Gastrocnemius medialis (tissue), 4 donors: ENCODE measurements around the gene ZNF860. TPM values are rescaled to one million over a fixed set of nuclear protein-coding genes. Genes with fewer than 3 reads are reported as not detected.
"Not testable (repeated sequence)": the region's sequence is repeated elsewhere in the genome, so short reads cannot be mapped to it uniquely, and the experiment has no call there.

Experiments used
- ATAC-seq, 2 donors: fragments of 150-250 bp; one replicate each; pipeline ENCODE4 v1.9.1; 2016
- DNase-seq, 2 donors: peaks; one replicate each; pipeline ENCODE4 v3.0.0-alpha.2; 2019
- H3K27ac ChIP-seq, 4 donors: fragments of 200-600 bp; sonication (generic); 1 replicate in 1 of 4; 2 replicates in 3 of 4; pipeline ENCODE4 v1.5.1; 2016 to 2018; ENCODE audit warnings: mild to moderate bottlenecking in 2 of 4, moderate library complexity in 1 of 4
- H3K27me3 ChIP-seq, 3 donors: fragments of 200-600 bp; sonication (generic) in 2 of 3; 1 replicate in 1 of 3; 2 replicates in 2 of 3; pipeline versions ENCODE4 v1.5.1 to v1.6.0; 2016 to 2019; ENCODE audit warnings: mild to moderate bottlenecking in 1 of 3, moderate library complexity in 1 of 3
- H3K36me3 ChIP-seq, 2 donors: fragments of 200-600 bp; sonication (generic) in 1 of 2; one replicate each; pipeline ENCODE4 v1.5.1; 2017 to 2018
- H3K4me1 ChIP-seq, 2 donors: fragments of 200-600 bp; sonication (generic) in 1 of 2; one replicate each; pipeline ENCODE4 v1.5.1; 2016 to 2017; ENCODE audit warnings: mild to moderate bottlenecking in 2 of 2
- H3K4me3 ChIP-seq, 4 donors: fragments of 200-600 bp; sonication (generic) in 3 of 4; 1 replicate in 1 of 4; 2 replicates in 3 of 4; pipeline ENCODE4 v1.5.1; 2016 to 2019; ENCODE audit warnings: mild to moderate bottlenecking in 2 of 4
- H3K9me3 ChIP-seq, 3 donors: fragments of 200-600 bp; sonication (generic) in 2 of 3; 1 replicate in 1 of 3; 2 replicates in 2 of 3; pipeline ENCODE4 v1.5.1; 2016 to 2019
- POLR2A ChIP-seq, 2 donors: fragments of 450-650 bp; IDR thresholded peaks; one replicate each; pipeline ENCODE4 v1.6.1; 2017; ENCODE audit warnings: antibody characterized with exemption in 2 of 2, mild to moderate bottlenecking in 2 of 2, moderate library complexity in 2 of 2
- in situ Hi-C, 4 donors: fragments of 200-750 bp; cut with MboI; loops; one replicate each; pipeline versions ENCODE4 v1.15.0 to v1.8.0; 2017; ENCODE audit warnings: low sequenced_read_pairs in 4 of 4
- intact Hi-C: fragments of 100-400 bp; cut with DNase I; formaldehyde crosslinking; loops from one replicate; pipeline ENCODE4 v1.15.1; 2023; ENCODE audit warnings: low total_unique reads
- total RNA-seq, 4 donors: library from RNA; depleted of rRNA; stranded (reverse); fragments of >200 nt; gene quantifications; one replicate each; pipeline versions ENCODE4 v1.1.0 to v1.2.3, GENCODE V29; 2016
- TF ChIP-seq, protein P1 (sequence below), 5 experiments: fragments of 450-650 bp in 3 of 5; fragments of 200-600 bp in 2 of 5; sonication (generic) in 2 of 5; IDR thresholded peaks in 4 of 5; conservative IDR thresholded peaks in 1 of 5; 1 replicate in 4 of 5; 2 replicates in 1 of 5; pipeline ENCODE4 v1.5.1; 2016 to 2019; ENCODE audit warnings: antibody characterized with exemption in 5 of 5, mild to moderate bottlenecking in 3 of 5, moderate library complexity in 3 of 5

The ZNF860 gene
- total RNA-seq, 4 donors from 2014 or later = 0.07 TPM; not detected in 3

DNA sequence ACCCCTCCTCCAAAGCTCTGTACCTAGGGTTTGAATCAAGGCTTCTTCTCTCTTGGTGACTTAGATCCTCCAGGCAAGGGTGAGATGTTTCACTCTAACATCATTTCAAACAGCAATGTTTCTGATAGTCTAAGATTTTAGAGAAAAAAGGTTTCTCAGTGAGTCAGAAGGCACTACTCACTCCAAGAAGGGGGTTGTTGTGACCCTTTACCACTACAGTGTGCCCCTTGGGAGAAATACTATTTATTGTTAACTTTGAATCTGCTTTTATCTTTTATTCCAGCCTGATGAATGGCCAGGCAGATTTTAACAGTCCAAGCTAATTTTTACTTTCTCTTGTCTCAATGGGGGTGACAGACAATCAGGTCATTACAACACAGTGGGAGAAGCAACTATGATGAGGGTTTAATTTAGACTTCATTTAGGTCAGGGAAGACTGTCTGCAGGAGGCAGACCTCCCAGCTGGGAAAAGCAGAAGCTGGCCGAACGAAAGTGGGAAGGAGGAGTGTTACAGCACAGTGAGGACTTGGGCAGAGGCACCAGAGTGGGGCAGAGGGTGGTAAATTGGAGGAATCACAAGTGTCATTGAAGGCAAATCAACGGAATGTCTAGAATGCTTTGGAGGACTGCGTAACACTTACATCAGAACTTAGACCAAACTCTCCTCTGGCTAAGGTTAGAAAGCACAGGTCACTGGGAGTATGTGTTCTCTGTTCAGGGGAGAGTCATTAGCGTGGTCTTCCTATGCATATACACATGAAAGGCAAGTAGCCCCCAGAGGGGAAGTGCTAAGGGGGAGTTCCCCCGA, 21.2 kb downstream of the ZNF860 start:
- H3K36me3 ChIP-seq = no peaks in the 10 kb centered on the region
- TF ChIP-seq, protein P1, sequence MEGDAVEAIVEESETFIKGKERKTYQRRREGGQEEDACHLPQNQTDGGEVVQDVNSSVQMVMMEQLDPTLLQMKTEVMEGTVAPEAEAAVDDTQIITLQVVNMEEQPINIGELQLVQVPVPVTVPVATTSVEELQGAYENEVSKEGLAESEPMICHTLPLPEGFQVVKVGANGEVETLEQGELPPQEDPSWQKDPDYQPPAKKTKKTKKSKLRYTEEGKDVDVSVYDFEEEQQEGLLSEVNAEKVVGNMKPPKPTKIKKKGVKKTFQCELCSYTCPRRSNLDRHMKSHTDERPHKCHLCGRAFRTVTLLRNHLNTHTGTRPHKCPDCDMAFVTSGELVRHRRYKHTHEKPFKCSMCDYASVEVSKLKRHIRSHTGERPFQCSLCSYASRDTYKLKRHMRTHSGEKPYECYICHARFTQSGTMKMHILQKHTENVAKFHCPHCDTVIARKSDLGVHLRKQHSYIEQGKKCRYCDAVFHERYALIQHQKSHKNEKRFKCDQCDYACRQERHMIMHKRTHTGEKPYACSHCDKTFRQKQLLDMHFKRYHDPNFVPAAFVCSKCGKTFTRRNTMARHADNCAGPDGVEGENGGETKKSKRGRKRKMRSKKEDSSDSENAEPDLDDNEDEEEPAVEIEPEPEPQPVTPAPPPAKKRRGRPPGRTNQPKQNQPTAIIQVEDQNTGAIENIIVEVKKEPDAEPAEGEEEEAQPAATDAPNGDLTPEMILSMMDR (IDR thresholded peaks at IDR 0.05 in 4 of 5, conservative IDR thresholded peaks at IDR 0.05 in 1 of 5) = no peak
- TF ChIP-seq POLR2A (IDR thresholded peaks at IDR 0.05) = no peak
- ATAC-seq (no peak), DNase-seq (no peak)
- no peak overlapping the region for H3K4me3 ChIP-seq
- no peaks in the 10 kb centered on the region for H3K4me1 ChIP-seq
- no peaks in the 10 kb centered on the region for H3K9me3 ChIP-seq
- in situ Hi-C loops = no loop called here
- intact Hi-C loops = no loop called here
- no peak overlapping the region for H3K27ac ChIP-seq
- H3K27me3 ChIP-seq = no peaks in the 10 kb centered on the region

DNA sequence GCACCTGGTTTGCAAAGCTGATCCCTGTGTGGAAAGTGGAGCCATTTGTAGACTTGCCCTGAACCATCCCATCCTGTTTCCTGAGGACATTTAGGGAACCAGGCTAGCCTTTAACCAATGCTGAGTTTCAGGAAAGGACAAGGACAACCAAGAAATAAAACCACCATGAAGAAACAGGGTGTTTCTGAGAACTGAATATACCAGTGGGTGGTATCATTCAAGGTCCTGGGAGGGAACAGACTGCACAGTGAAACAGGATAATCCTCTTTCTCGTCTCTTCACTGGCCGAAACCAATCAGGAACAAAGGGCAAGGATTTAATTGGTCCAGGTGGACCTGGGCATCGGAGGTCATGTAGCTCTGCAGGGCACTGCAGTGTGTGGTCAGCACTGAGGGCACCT, 21.8 kb downstream of the ZNF860 start:
- H3K4me3 ChIP-seq = no peak overlapping the region
- no peaks in the 10 kb centered on the region for H3K27me3 ChIP-seq
- ATAC-seq (no peak), DNase-seq (no peak)
- H3K9me3 ChIP-seq = no peaks in the 10 kb centered on the region
- in situ Hi-C loops (no loop called here), intact Hi-C loops (no loop called here)
- no peak for TF ChIP-seq POLR2A (IDR thresholded peaks at IDR 0.05)
- no peaks in the 10 kb centered on the region for H3K4me1 ChIP-seq
- H3K27ac ChIP-seq = no peak overlapping the region
- no peaks in the 10 kb centered on the region for H3K36me3 ChIP-seq

DNA sequence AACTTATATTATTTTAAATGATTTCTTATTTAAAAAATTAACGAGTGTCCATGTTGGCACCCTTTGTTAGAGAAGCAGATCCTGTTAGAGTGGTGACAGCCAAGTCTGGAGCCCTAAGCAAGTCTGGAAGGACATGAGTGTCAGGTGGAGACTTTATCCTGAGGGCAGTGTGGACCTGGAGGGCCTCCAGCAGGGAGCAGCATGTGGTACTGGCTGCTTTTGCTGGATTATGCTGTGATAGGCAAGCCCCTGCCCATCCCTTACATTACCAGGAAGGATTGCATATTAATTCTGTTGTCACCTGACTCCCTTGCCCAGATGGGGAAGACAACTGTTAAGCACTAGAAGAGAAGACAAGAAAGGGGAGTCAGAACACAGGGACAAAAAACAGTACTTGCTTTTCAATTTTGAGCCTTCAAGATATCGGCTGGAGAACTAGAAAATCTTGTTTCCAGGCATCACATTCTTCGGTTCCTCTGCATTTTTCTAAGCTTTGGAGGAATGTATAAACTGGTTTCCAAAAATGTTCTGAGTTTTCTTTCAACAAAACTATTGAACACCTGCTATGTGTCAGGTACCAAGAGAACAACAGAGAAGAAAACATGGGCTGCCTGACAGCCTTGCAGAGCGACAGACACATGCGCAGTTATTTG, 22.7 kb downstream of the ZNF860 start:
- in situ Hi-C loops (no loop called here), intact Hi-C loops (no loop called here)
- Histone ChIP-seq H3K36me3 (no peaks in the 10 kb centered on the region), H3K27me3 (no peaks in the 10 kb centered on the region), H3K27ac (no peak overlapping the region), H3K4me1 (no peaks in the 10 kb centered on the region), H3K9me3 (no peaks in the 10 kb centered on the region), H3K4me3 (no peak overlapping the region)
- DNase-seq (no peak), ATAC-seq (no peak)
- TF ChIP-seq, protein P1 (IDR thresholded peaks at IDR 0.05 in 4 of 5, conservative IDR thresholded peaks at IDR 0.05 in 1 of 5) = no peak
- TF ChIP-seq POLR2A (IDR thresholded peaks at IDR 0.05) = no peak

DNA sequence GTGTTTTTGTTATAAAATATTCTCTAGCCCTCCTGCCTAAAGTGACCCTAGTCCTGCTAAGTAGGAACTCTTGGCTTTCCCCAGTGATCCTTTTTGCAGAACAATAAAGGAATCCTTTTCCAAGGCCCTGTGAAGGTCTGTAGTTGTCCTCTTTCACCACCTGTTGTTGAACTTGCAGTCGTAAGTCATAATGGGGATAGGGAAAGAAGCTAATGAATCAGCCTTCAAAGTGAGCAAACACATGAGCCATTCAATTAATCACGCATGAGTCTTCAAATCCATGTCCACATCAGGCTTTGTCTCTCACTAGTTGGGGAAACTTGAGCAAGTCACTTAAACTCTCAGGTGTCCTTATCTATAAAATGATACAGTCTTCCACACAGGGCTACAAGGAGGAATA, 27.6 kb downstream of the ZNF860 start:
- TF ChIP-seq POLR2A (IDR thresholded peaks at IDR 0.05) = no peak
- TF ChIP-seq, protein P1 (IDR thresholded peaks at IDR 0.05 in 4 of 5, conservative IDR thresholded peaks at IDR 0.05 in 1 of 5) = no peak
- in situ Hi-C loops = no loop called here
- no peaks in the 10 kb centered on the region for H3K9me3 ChIP-seq
- H3K36me3 ChIP-seq = no peaks in the 10 kb centered on the region
- no peak for ATAC-seq
- no peak overlapping the region for H3K4me3 ChIP-seq
- H3K27me3 ChIP-seq = no peaks in the 10 kb centered on the region
- H3K4me1 ChIP-seq = no peaks in the 10 kb centered on the region
- intact Hi-C loops = no loop called here
- no peak overlapping the region for H3K27ac ChIP-seq
- DNase-seq = no peak

DNA sequence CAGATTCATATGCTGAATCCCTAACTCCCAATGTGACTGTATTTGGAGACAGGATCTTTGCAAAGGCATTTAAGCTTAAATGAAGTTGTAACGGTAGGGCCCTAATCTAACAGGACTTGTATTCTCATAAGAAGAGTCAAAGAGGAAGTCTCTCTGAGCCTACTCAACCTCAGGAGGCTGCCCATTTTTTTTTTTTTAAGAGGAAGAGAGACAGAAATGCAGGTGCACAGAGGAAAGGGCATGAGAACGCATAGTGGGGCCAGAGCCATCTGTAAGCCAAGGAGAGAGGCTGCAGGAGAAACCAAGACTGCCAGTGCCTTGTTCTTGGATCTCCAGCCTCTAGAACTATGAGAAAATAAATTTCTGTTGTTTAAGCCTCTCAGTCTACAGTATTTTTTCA, 28.4 kb downstream of the ZNF860 start:
- intact Hi-C loops = no loop called here
- H3K27me3 ChIP-seq = no peaks in the 10 kb centered on the region
- no peaks in the 10 kb centered on the region for H3K4me1 ChIP-seq
- DNase-seq = no peak
- TF ChIP-seq, protein P1 (IDR thresholded peaks at IDR 0.05 in 4 of 5, conservative IDR thresholded peaks at IDR 0.05 in 1 of 5) = no peak
- TF ChIP-seq POLR2A (IDR thresholded peaks at IDR 0.05) = no peak
- ATAC-seq = no peak
- no peaks in the 10 kb centered on the region for H3K9me3 ChIP-seq
- in situ Hi-C loops = no loop called here
- no peak overlapping the region for H3K27ac ChIP-seq
- no peak overlapping the region for H3K4me3 ChIP-seq
- H3K36me3 ChIP-seq = no peaks in the 10 kb centered on the region

DNA sequence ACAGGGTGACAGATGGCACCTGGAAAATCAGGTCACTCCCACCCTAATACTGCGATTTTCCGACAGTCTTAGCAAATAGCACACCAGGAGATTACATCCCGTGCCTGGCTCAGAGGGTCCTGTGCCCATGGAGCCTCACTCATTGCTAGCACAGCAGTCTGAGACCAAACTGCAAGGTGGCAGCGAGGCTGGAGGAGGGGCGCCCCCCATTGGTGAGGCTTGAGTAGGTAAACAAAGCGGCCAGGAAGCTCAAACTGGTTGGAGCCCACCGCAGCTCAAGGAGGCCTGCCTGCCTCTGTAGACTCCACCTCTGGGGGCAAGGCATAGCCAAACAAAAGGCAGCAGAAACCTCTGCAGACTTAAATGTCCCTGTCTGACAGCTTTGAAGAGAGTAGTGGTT, 29.1 kb downstream of the ZNF860 start:
- H3K27ac ChIP-seq, ATAC-seq, H3K4me1 ChIP-seq, H3K36me3 ChIP-seq, intact Hi-C loops, H3K9me3 ChIP-seq, H3K27me3 ChIP-seq, in situ Hi-C loops, DNase-seq, H3K4me3 ChIP-seq: not testable (repeated sequence)

DNA sequence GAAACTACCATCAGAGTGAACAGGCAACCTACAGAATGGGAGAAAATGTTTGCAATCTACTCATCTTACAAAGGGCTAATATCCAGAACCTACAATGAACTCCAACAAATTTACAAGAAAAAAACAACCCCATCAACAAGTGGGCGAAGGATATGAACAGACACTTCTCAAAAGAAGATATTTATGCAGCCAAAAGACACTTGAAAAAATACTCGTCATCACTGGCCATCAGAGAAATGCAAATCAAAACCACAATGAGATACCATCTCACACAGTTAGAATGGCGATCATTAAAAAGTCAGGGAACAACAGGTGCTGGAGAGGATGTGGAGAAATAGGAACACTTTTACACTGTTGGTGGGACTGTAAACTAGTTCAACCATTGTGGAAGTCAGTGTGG, 34.1 kb downstream of the ZNF860 start:
- H3K4me1 ChIP-seq, ATAC-seq, intact Hi-C loops, H3K4me3 ChIP-seq, H3K27ac ChIP-seq, H3K36me3 ChIP-seq, H3K9me3 ChIP-seq, H3K27me3 ChIP-seq, DNase-seq: not testable (repeated sequence)
- in situ Hi-C loops = loop anchor here in 3 of 4 donors (5.0 kb wide), 1 partner anchor 127 kb away; no protein-coding TSS in a partner anchor
